Measurements from ENCODE around the gene ACVRL1. TPM values are rescaled to one million over a fixed set of nuclear protein-coding genes. Genes with fewer than 3 reads are reported as not detected.

The ACVRL1 gene
- total RNA-seq, 1 donor from 2014 or later = under 0.01 TPM

DNA sequence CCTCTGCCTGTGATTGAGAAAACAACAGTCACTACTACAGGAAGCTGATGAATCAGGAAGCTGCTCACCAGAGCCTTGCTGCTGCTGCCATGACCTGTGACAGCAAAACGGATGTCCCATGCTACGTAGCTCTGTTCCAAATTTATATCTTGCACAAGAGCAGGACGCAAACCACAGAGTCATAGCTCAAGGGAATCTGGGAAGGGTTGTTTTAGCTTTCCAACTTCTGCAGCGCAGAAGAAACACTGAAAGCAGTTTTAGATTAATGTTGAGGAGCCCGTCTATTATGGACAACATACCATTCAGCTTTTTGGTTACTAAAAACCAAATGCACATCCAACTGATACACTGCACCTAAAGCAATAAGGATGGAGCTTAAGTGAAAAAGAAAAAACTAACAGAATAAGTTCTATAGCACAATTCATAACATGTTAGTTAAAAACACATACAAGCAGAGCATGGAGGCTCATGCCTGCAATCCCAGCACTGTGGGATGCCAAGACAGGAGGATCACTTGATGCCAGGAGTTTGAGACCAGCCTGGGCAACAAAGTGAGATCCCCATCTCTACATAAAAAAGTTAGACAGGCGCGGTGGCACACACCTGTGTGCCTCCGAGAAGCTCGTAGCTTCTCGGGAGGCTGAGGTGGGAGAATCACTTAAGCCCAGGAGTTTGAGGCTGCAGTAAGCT, 21.1 kb upstream of the ACVRL1 start:
- Histone ChIP-seq H3K36me3 (ENCODE audit: control insufficient read depth, insufficient read depth, low read length) (no peaks in the 10 kb centered on the region), H3K4me3 (ENCODE audit: low read depth, low read length) (no peak overlapping the region), H3K27me3 (ENCODE audit: control insufficient read depth, insufficient read depth, low read length) (peaks cover 1% of the 10 kb centered on the region)
- no peak for FAIRE-seq
- DNase-seq (ENCODE audit: low read depth) = peak; percentile 83
- TF ChIP-seq CTCF (IDR thresholded peaks at IDR 0.05; ENCODE audit: insufficient read depth, low read length, severe bottlenecking) = no peak

GRCh38 chr12:51887476-51888315, 19.6 kb upstream of the ACVRL1 start, which contains the start of gene ANKRD33:
ANKRD33 (plus strand) TSS chr12:51888103; CDS start chr12:51888187, 84 bp downstream.
- DNase-seq (ENCODE audit: low read depth) (peak; percentile 9), FAIRE-seq (no peak)
- Histone ChIP-seq H3K36me3 (ENCODE audit: control insufficient read depth, insufficient read depth, low read length) (no peaks in the 10 kb centered on the region), H3K4me3 (ENCODE audit: low read depth, low read length) (no peak within 1 kb of the TSS), H3K27me3 (ENCODE audit: control insufficient read depth, insufficient read depth, low read length) (peaks cover 1% of the 10 kb centered on the region)
- no peak for TF ChIP-seq CTCF (IDR thresholded peaks at IDR 0.05; ENCODE audit: insufficient read depth, low read length, severe bottlenecking)

GRCh38 chr12:51888316-51889215, 18.7 kb upstream of the ACVRL1 start:
- Histone ChIP-seq H3K4me3 (ENCODE audit: low read depth, low read length) (no peak overlapping the region), H3K36me3 (ENCODE audit: control insufficient read depth, insufficient read depth, low read length) (no peaks in the 10 kb centered on the region), H3K27me3 (ENCODE audit: control insufficient read depth, insufficient read depth, low read length) (no peaks in the 10 kb centered on the region)
- no peak for TF ChIP-seq CTCF (IDR thresholded peaks at IDR 0.05; ENCODE audit: insufficient read depth, low read length, severe bottlenecking)
- FAIRE-seq (no peak), DNase-seq (ENCODE audit: low read depth) (no peak)

DNA sequence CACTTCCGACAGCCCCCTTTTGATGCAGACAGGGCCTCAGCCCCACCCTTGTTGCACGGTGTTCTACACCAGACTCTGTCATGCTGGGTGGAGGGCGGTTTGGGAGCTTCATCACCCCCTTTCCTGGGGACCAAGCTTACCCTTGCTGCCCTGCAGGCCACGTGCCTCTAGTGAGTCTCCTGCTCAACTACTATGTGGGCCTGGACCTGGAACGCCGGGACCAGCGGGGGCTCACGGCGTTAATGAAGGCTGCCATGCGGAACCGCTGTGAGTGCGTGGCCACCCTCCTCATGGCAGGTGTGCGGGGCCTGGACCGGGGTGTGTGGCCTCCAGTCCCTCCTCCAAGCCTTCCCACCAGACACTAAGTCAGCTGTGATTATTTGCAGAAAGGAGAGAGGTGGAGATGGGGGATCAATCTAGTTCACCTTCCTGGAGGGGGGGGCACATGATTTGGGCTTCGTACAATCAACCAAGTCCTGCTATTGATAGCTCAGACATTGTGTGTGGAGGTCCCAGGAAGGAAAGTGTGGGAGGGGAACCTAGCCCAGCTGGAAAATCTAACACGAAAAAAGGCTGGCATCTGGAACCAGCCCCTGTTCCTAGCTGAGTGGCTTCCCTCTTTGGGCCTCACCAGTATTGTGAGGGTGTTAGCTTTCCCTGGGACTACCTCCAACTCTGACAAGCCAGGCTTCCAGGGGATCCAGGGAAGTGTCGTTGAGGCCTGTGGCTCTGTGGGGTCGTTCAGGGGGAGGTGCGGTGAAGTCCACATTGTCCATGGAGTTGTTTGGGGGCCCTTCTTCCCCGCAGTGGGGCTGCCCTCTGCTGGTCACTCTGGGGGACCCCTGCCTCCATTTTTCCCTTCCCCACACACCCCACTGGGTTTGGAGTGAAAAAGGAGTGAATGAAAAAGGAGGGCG, 17.8 kb upstream of the ACVRL1 start:
- no peak for TF ChIP-seq CTCF (IDR thresholded peaks at IDR 0.05; ENCODE audit: insufficient read depth, low read length, severe bottlenecking)
- no peak overlapping the region for H3K4me3 ChIP-seq (ENCODE audit: low read depth, low read length)
- no peaks in the 10 kb centered on the region for H3K27me3 ChIP-seq (ENCODE audit: control insufficient read depth, insufficient read depth, low read length)
- no peak for FAIRE-seq
- DNase-seq (ENCODE audit: low read depth) = no peak
- H3K36me3 ChIP-seq (ENCODE audit: control insufficient read depth, insufficient read depth, low read length) = no peaks in the 10 kb centered on the region

- no peaks in the 10 kb centered on the region for H3K27me3 ChIP-seq (ENCODE audit: control insufficient read depth, insufficient read depth, low read length)
- H3K36me3 ChIP-seq (ENCODE audit: control insufficient read depth, insufficient read depth, low read length) = no peaks in the 10 kb centered on the region
- no peak for TF ChIP-seq CTCF (IDR thresholded peaks at IDR 0.05; ENCODE audit: insufficient read depth, low read length, severe bottlenecking)
- no peak overlapping the region for H3K4me3 ChIP-seq (ENCODE audit: low read depth, low read length)
- FAIRE-seq = no peak
- no peak for DNase-seq (ENCODE audit: low read depth)
These were observed 17.2 kb upstream of the ACVRL1 start for GRCh38 chr12:51890133-51890464.
